D341Med (cell line): Measurements from ENCODE around the gene CPLX1.

ENCODE experiments used
- DNase-seq: peaks from one replicate; pipeline ENCODE4 v3.0.0; 2012; ENCODE audit warnings: low spot score

Gene CPLX1

DNA sequence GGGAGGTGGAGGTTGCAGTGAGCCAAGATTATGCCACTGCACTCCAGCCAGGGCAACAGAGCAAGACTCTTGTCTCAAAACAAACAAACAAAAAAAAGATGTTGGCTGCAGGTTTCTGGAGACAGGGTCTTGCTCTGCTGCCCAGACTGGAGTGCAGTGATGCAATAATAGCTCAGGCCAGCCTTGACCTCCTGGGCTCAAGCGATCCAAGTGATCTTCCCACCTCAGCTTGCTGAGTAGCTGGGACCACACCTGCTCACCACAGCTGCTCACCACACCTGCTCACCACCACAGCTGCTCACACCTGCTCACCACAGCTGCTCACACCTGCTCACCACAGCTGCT is 29.9 kb upstream of the CPLX1 start:
- DNase-seq: no peak

- DNase-seq: no peak
Measured at GRCh38 chr4:854356-854755, 28.4 kb upstream of the CPLX1 start.

DNA sequence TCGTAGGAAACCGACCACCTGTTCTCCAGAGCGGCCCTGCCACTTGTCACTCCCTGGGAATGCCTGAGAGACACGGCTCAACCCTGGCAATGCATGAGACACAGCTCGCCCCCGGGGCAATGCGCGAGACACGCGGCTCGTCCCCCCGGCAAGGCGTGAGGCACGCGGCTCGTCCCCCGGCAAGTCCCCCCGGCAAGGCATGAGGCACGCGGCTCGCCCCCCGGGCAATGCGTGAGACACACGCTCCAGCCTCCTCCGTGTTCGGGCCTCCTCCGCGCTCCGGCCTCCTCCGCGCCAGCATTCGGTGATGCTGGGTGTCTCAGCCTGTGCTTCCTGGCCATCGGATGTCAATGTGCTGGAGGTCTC is 27.5 kb upstream of the CPLX1 start:
- no peak for DNase-seq

GRCh38 chr4:851701-852430 is 25.9 kb upstream of the CPLX1 start:
- no peak for DNase-seq

GRCh38 chr4:850323-850945 is 24.5 kb upstream of the CPLX1 start:
- DNase-seq: no peak

DNA sequence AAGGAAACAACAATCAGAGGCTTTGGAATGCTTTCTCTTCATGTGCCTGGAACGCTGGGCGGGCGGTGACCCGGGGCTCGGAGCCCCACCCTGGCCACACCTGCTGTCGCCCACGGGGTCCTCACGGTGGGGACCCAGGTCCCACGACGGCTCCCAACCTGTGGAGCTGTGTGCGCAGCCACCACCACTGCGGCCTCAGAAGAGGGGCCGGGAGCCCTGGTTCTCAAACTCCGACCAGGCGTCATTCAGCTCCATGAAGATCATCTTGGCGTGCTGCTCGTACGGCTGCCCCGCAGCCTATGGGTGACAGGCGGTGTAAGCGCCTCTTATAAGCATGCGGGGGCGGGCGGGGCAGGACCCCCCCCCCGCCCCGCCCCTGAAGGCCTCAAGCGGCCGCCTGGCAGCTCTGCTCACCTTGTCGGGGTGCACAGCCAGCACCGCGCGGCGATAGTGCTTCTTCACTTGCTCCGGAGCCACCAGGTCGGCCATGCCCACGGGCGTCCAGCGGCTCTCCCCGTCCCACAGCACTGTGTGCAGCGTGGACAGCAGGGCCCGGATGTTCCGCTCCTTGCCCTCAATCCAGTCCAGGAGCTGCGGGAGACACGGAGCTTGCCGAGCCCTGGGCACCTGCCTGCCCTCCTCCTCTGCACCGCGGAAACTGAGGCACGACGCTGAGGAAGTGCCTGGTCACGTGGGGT is 23.7 kb upstream of the CPLX1 start:
- DNase-seq: no peak

DNA sequence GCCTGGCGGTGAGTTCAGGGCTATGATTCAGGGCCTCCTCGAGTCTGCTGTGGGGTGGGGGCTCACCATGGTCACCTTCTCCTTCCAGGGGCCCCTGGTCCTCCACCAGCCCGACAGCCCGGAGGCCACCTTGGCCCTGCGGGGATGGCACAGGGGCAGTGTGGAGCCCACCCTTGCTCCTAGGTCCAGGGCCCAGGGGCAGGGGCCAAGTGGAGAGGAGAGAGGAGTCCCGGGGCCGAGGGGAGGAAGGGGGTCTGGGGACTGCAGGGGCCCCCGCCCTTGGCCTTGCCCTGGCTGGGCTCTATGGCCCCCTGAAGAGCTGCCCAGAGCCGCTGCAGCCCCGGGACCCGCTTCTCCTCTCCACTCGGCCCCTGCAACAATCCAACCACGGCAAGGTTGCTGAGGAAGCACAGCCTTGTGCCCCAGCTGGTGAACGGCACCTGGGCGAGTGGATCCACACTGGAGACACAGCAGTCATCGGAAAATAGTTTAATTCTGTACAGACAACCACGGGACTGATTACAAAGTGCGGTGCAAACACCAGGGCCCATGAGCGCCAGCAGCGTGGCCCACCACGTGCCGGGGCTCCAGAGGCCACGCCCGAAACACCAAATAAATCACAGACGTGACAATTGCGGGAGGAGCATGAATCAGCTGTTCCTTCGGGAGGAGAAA is 23.0 kb upstream of the CPLX1 start:
- DNase-seq: no peak

DNA sequence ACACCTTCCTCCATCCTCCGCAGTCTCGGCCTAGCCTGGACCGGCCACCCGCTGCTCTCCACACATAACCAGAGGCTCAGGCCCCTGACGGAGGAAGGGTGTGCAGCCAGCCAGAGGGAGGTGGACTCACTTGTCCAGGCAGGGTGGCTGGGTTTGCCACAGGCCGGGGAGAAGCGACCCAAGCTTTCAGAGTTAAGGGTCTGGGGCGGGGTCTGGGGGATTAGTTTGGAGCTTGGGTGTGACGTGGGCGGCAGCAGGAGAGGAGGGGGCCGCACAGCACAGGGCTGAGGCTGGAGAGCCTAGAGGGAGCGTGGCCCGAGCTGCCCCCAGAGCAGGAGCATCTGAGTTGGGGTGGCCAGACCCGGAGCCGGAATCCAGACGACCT is 22.4 kb upstream of the CPLX1 start:
- DNase-seq: no peak

GRCh38 chr4:845836-846251 is 19.9 kb upstream of the CPLX1 start:
- DNase-seq: no peak

GRCh38 chr4:845233-845835 is 19.4 kb upstream of the CPLX1 start:
- DNase-seq: no peak

DNA sequence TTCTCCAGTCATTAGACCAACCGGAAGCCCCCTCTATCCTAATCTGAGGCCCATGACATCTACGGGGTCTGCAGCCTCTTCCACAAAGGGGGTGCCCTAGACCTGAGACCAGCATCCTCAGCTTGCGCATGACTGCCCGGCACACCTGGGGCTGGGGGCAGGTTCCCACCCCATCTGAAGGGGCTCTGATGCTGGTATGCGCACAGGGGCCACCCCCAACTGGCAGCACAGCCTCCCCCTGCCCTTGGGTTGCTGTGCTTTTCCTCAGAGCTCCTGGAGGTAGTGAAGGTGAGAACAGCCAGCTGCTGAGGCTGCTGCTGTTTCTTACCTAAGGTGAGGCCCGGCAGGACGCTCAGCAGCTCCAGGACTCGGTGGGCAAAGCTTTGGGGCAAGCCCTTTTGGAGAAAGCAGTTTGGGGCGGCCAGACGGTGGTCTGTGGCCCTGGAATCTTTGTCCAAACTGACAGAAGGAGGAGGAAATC is 18.9 kb upstream of the CPLX1 start:
- DNase-seq: no peak

DNA sequence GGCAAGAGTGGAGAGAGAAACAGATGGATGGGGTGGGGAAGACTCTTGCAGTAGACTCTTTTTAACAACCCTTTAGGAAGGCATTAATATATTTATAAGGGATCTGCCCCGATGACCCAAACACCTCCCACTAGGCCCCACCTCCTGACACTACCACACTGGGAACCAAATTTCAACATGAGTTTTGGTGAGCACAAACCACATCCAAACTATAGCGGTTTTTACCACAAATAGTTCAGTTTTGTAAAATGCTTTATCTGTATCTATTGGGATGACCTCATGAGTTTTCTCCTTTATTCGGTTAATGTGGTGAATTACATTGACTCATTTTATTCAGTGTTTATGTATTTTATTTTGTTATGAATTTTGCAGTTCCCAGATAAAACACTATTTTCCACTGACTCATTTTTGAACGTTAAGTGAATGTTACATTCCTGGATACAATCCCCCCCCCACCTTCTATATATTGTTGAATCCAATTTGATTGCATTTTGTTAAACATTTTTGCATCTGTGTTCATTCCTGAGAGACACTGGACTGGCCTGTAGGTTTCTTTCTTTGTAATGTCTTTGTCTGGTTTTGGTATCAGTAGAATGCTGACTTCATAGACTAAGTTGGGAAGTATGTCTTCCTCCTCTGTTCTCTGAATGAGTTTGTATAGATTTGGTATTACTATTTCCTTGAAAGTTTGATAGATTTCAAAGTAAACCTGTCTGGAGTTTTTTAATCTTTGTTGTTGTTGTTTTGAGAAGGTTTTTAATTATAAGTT is 13.9 kb upstream of the CPLX1 start:
- no peak for DNase-seq

- DNase-seq: no peak
Measured at GRCh38 chr4:837772-838171, 11.8 kb upstream of the CPLX1 start.

DNA sequence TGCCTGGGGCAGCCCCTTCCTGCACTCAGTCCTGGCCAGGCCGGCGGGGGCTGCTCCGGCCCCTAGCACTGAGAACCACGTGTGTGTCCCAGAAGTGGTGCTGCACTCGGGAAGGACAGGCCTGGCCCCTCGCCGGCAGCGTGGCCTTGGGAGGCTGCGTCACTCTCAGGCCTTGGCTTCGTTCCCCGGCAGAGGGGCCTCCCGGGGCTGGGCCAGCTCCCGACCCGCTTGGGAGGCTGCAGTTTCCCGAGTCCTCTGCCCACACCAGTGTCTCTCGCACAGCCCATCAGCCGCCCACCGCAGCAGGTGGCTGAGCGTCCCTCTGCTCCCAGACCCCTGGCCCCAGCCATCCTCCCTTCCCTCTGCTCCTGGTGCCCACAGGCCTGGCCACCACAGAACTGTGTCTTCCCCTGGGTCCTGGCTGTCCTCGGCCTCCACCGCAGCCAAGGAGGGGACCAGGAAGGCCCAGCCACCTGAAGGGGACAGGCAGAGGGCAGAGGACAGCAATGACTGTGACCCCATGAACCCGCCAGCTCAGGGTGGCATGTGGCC is 10.9 kb upstream of the CPLX1 start:
- DNase-seq: no peak

DNA sequence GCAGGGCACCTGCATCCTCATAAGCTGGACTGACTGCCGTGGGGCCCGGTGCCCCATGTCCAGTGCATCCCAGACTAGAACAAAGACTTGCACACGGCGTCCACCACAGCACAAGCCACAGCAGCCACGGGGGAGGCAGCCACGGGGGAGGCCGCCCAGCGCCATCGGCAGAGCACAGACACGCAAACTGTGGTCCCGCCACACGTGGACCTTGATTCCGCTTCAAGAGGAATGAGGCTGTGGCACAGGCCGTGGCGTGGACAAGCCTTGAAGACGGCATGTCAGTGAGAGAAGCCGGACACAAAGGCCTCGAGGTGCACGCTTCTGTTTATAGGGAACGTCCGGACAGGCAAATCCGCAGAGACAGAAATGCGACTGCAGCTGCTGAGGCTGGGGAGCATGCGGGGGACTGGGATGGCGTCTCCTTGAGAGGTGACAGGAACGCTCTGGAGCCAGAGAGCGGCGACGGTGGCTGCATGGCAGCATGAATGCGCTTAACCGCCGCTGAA is 10.1 kb upstream of the CPLX1 start:
- no peak for DNase-seq

DNA sequence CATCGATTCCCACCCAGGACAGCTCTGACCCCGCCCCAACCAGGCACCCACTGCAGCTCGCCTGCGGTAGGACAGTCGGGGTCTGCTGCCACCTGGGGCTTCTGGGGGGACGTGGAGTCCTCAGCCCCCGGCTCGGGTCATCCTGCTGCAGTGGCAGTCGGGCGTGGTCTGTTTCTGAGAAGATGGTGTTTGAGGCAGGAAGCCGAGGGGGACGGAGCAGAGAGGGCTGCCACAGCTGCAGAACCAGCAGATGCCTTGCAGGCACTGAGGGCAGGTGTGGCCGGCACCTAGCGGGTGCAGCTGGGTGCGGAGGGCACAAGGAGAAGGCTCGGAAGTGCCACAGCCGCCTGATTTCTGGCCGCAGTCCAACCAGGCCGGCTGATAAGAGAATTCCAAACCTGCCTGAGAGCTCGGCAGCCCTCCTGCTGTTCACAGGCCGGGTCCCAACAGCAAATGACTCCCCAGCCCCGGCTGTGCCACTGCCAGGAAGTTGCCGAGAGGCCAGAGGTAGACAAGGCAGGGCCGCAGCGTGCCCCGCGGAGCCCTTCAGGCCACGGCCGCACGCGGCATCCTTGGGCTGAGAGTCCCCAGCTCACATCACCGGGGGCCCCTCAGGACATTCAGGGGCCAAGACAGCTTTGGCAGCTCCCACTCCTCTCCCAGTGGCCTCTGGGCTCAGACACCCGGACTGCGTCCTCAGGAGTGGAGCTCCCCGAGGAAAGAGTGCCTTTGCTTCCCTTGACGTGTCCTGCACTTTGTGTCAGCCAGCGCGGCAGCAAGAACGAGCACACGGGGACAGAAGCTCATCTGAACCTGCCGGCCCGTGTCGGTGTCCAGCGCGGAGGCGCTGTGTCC is 9.4 kb upstream of the CPLX1 start:
- DNase-seq: no peak

DNA sequence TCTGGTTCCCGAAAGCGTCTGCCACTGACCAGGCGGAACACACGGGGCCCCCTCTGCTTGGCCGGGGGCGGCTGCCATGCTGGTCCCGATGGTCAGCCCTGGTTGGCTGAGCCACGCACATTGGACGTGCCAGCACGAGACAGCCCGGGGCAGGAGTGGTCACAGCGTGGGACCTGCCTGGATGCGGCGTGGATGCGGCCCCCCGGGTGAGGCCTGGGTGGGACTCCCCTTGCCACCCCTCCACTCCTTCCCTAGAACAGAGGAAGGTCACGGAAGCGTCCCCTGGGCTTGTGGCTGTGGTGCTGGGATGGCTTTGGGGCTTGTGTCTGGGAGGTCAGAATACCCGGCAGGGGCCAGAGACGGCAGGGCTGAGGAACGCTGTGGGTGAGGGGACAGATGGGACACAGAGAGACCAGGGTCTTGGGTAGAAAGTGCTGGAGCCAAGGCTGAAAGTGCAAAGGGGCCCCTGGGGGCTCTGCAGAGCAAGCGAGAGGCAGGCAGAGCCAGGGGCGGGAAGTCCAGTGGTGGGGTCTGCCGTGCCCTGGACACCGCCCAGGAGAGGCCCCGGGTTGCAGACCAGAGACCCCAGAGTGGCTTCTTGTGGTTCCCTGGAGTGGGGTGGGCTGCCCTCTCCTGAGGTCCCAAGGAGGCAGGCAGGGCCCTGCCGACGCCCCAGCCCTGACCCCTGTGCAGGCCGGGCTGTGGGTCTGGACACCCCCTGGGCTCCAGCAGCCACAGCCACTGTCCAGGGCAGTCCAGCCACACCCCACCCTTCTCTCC is 8.6 kb upstream of the CPLX1 start:
- DNase-seq: no peak

- no peak for DNase-seq
Measured at GRCh38 chr4:833731-834367, 7.9 kb upstream of the CPLX1 start.

GRCh38 chr4:833156-833555 is 7.2 kb upstream of the CPLX1 start:
- DNase-seq: no peak
